ENCODE results near the gene ATG16L2. TPM values are rescaled to one million over a fixed set of nuclear protein-coding genes. Genes with fewer than 3 reads are reported as not detected.

The ATG16L2 gene
- total RNA-seq, 1 experiment from 2014 or later: 16.2 TPM

GRCh38 chr11:72872012-72872411 lies 57.8 kb downstream of the ATG16L2 start:
- H3F3A ChIP-seq (ENCODE audit: low read length, unreplicated experiment): no peaks in the 10 kb centered on the region
- H3K9me2 ChIP-seq (replicated peaks; ENCODE audit: low read length): no peaks in the 10 kb centered on the region
- H3K27ac ChIP-seq (ENCODE audit: low read length): no peak overlapping the region
- ChIA-PET POLR2A (ENCODE audit: unreplicated experiment) (no interaction called here), CTCF (interaction anchor here (0.6 kb wide), 1 partner anchor 81 kb away, joined by 7 read pairs; no protein-coding TSS in a partner anchor)
- no peaks in the 10 kb centered on the region for H3K27me3 ChIP-seq (ENCODE audit: low read length)
- no TSS peak for BruUV-seq (replicated peaks)
- no peaks in the 10 kb centered on the region for H4K20me1 ChIP-seq (ENCODE audit: low read length)
- H3K4me2 ChIP-seq (ENCODE audit: low read length): no peak overlapping the region
- DNase-seq: no peak
- intact Hi-C loops (cut with micrococcal nuclease): no loop called here
- TF ChIP-seq, protein P1, sequence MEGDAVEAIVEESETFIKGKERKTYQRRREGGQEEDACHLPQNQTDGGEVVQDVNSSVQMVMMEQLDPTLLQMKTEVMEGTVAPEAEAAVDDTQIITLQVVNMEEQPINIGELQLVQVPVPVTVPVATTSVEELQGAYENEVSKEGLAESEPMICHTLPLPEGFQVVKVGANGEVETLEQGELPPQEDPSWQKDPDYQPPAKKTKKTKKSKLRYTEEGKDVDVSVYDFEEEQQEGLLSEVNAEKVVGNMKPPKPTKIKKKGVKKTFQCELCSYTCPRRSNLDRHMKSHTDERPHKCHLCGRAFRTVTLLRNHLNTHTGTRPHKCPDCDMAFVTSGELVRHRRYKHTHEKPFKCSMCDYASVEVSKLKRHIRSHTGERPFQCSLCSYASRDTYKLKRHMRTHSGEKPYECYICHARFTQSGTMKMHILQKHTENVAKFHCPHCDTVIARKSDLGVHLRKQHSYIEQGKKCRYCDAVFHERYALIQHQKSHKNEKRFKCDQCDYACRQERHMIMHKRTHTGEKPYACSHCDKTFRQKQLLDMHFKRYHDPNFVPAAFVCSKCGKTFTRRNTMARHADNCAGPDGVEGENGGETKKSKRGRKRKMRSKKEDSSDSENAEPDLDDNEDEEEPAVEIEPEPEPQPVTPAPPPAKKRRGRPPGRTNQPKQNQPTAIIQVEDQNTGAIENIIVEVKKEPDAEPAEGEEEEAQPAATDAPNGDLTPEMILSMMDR (conservative IDR thresholded peaks at IDR 0.05; ENCODE audit: low read depth, low read length): no peak
- no peak for TF ChIP-seq EZH2 (IDR thresholded peaks at IDR 0.05; ENCODE audit: low read length, unreplicated experiment)
- TF ChIP-seq EZH2phosphoT487 (IDR thresholded peaks at IDR 0.05; ENCODE audit: borderline replicate concordance, low read length): no peak
- H2AFZ ChIP-seq (ENCODE audit: low read length): no peak overlapping the region
- no peaks in the 10 kb centered on the region for H3K79me2 ChIP-seq (ENCODE audit: low read length)
- ATAC-seq: no peak
- H3K4me1 ChIP-seq (ENCODE audit: insufficient read depth, low read length): no peaks in the 10 kb centered on the region
- H3K36me3 ChIP-seq (ENCODE audit: low read depth, low read length): no peaks in the 10 kb centered on the region
- H3K9me3 ChIP-seq (ENCODE audit: low read length): no peaks in the 10 kb centered on the region
- H3K4me3 ChIP-seq (ENCODE audit: low read length): no peak overlapping the region
- no peak overlapping the region for H3K9ac ChIP-seq (ENCODE audit: low read length)

- no TSS peak for BruUV-seq (replicated peaks)
- H3F3A ChIP-seq (ENCODE audit: low read length, unreplicated experiment): no peaks in the 10 kb centered on the region
- H3K9ac ChIP-seq (ENCODE audit: low read length): no peak overlapping the region
- TF ChIP-seq EZH2phosphoT487 (IDR thresholded peaks at IDR 0.05; ENCODE audit: borderline replicate concordance, low read length) (no peak), EZH2 (IDR thresholded peaks at IDR 0.05; ENCODE audit: low read length, unreplicated experiment) (no peak)
- TF ChIP-seq, protein P1 (conservative IDR thresholded peaks at IDR 0.05; ENCODE audit: low read depth, low read length): no peak
- no peaks in the 10 kb centered on the region for H3K9me3 ChIP-seq (ENCODE audit: low read length)
- POLR2A ChIA-PET (ENCODE audit: unreplicated experiment): no interaction called here
- no peak overlapping the region for H2AFZ ChIP-seq (ENCODE audit: low read length)
- intact Hi-C loops (cut with micrococcal nuclease): no loop called here
- no peaks in the 10 kb centered on the region for H3K27me3 ChIP-seq (ENCODE audit: low read length)
- H3K4me1 ChIP-seq (ENCODE audit: insufficient read depth, low read length): no peaks in the 10 kb centered on the region
- H3K79me2 ChIP-seq (ENCODE audit: low read length): no peaks in the 10 kb centered on the region
- H3K36me3 ChIP-seq (ENCODE audit: low read depth, low read length): no peaks in the 10 kb centered on the region
- H3K27ac ChIP-seq (ENCODE audit: low read length): no peak overlapping the region
- H3K4me2 ChIP-seq (ENCODE audit: low read length): no peak overlapping the region
- no peaks in the 10 kb centered on the region for H3K9me2 ChIP-seq (replicated peaks; ENCODE audit: low read length)
- DNase-seq: no peak
- no peak for ATAC-seq
- H4K20me1 ChIP-seq (ENCODE audit: low read length): no peaks in the 10 kb centered on the region
- CTCF ChIA-PET: no interaction called here
- no peak overlapping the region for H3K4me3 ChIP-seq (ENCODE audit: low read length)
Observed at GRCh38 chr11:72875736-72876135, 61.5 kb downstream of the ATG16L2 start.

DNA sequence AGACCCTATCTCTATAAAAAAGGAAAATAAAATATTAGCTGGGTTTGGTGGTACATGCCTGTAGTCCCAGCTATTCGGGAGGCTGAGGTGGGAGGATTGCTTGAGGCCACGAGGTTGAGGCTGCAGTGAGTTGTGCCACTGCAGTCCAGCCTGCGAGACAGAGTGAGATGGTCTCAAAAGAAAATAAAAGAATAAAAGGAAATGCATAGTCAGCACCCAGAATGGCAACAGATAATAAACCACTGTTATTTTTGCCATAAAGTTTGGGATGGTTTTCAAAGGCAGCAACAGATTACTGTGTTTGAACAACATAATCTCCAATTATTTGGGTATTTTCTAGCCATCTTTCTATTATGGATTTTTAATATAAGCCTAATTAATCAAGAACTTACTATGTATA lies 61.9 kb downstream of the ATG16L2 start:
- no peaks in the 10 kb centered on the region for H3F3A ChIP-seq (ENCODE audit: low read length, unreplicated experiment)
- no peak overlapping the region for H2AFZ ChIP-seq (ENCODE audit: low read length)
- intact Hi-C loops (cut with micrococcal nuclease): no loop called here
- no peaks in the 10 kb centered on the region for H4K20me1 ChIP-seq (ENCODE audit: low read length)
- BruUV-seq (replicated peaks): no TSS peak
- ChIA-PET CTCF (no interaction called here), POLR2A (ENCODE audit: unreplicated experiment) (no interaction called here)
- no peaks in the 10 kb centered on the region for H3K27me3 ChIP-seq (ENCODE audit: low read length)
- no peaks in the 10 kb centered on the region for H3K36me3 ChIP-seq (ENCODE audit: low read depth, low read length)
- no peaks in the 10 kb centered on the region for H3K9me2 ChIP-seq (replicated peaks; ENCODE audit: low read length)
- H3K9me3 ChIP-seq (ENCODE audit: low read length): no peaks in the 10 kb centered on the region
- no peak overlapping the region for H3K27ac ChIP-seq (ENCODE audit: low read length)
- no peaks in the 10 kb centered on the region for H3K4me1 ChIP-seq (ENCODE audit: insufficient read depth, low read length)
- no peak for ATAC-seq
- no peak overlapping the region for H3K4me2 ChIP-seq (ENCODE audit: low read length)
- no peak for DNase-seq
- no peak overlapping the region for H3K9ac ChIP-seq (ENCODE audit: low read length)
- TF ChIP-seq EZH2 (IDR thresholded peaks at IDR 0.05; ENCODE audit: low read length, unreplicated experiment): no peak
- no peak for TF ChIP-seq EZH2phosphoT487 (IDR thresholded peaks at IDR 0.05; ENCODE audit: borderline replicate concordance, low read length)
- TF ChIP-seq, protein P1 (conservative IDR thresholded peaks at IDR 0.05; ENCODE audit: low read depth, low read length): no peak
- H3K79me2 ChIP-seq (ENCODE audit: low read length): no peaks in the 10 kb centered on the region
- no peak overlapping the region for H3K4me3 ChIP-seq (ENCODE audit: low read length)

Small RNAs within 50 kb of the gene (microRNA-seq; reads per million reads assigned to microRNA genes)
- gene MIR4692 (ENCODE audit: unreplicated experiment): not detected

Other genes with a start within 250 kb of the ATG16L2 start
- 2.6 and 2.7 TPM in 2 replicates for gene PDE2A, start 140.0 kb upstream of the ATG16L2 start, total RNA-seq (2014; rRNA removed)
- 86.2 and 124 TPM in 2 replicates for gene ARAP1, start 62.0 kb upstream of the ATG16L2 start, total RNA-seq (2014; rRNA removed)
- 284 and 362 TPM in 2 replicates for gene STARD10, start 20.4 kb upstream of the ATG16L2 start, total RNA-seq (2014; rRNA removed)